ENCODE measurements around the gene ALK. TPM values are rescaled to one million over a fixed set of nuclear protein-coding genes. Genes with fewer than 3 reads are reported as not detected.

Gene ALK
- polyA plus RNA-seq, 1 experiment = not detected

- POLR2A ChIA-PET = no interaction called here
- no peak for DNase-seq (ENCODE audit: low read depth, low spot score)
- Histone ChIP-seq H3K4me3 (ENCODE audit: low read depth, low read length) (no peak overlapping the region), H3K27ac (ENCODE audit: low read depth, low read length) (no peak overlapping the region), H3K27me3 (ENCODE audit: control insufficient read depth, insufficient read depth, low read length) (no peaks in the 10 kb centered on the region), H3K9me3 (ENCODE audit: control insufficient read depth, insufficient read depth, low read length) (peaks cover 4% of the 10 kb centered on the region)
- CTCF ChIA-PET = no interaction called here
- TF ChIP-seq CTCF (IDR thresholded peaks at IDR 0.05; ENCODE audit: low read depth, low read length) = no peak
Observed at GRCh38 chr2:29601321-29601720, 320.1 kb downstream of the ALK start.

- H3K4me3 ChIP-seq (ENCODE audit: low read depth, low read length) = no peak overlapping the region
- TF ChIP-seq CTCF (IDR thresholded peaks at IDR 0.05; ENCODE audit: low read depth, low read length) = no peak
- CTCF ChIA-PET = interaction anchor here (2.0 kb wide), 1 partner anchor 291 kb away, joined by 6 read pairs; no protein-coding TSS in a partner anchor
- H3K27me3 ChIP-seq (ENCODE audit: control insufficient read depth, insufficient read depth, low read length) = no peaks in the 10 kb centered on the region
- H3K9me3 ChIP-seq (ENCODE audit: control insufficient read depth, insufficient read depth, low read length) = peaks cover 4% of the 10 kb centered on the region
- no peak overlapping the region for H3K27ac ChIP-seq (ENCODE audit: low read depth, low read length)
- POLR2A ChIA-PET = no interaction called here
- DNase-seq (ENCODE audit: low read depth, low spot score) = no peak
Observed at GRCh38 chr2:29599946-29600345, 321.4 kb downstream of the ALK start.

- no peak overlapping the region for H3K4me3 ChIP-seq (ENCODE audit: low read depth, low read length)
- no peaks in the 10 kb centered on the region for H3K27me3 ChIP-seq (ENCODE audit: control insufficient read depth, insufficient read depth, low read length)
- ChIA-PET CTCF (interaction anchor here (2.0 kb wide), 1 partner anchor 290 kb away, joined by 6 read pairs; no protein-coding TSS in a partner anchor), POLR2A (no interaction called here)
- no peak overlapping the region for H3K27ac ChIP-seq (ENCODE audit: low read depth, low read length)
- peaks cover 4% of the 10 kb centered on the region for H3K9me3 ChIP-seq (ENCODE audit: control insufficient read depth, insufficient read depth, low read length)
- TF ChIP-seq CTCF (IDR thresholded peaks at IDR 0.05; ENCODE audit: low read depth, low read length) = no peak
- DNase-seq (ENCODE audit: low read depth, low spot score) = no peak
Observed at GRCh38 chr2:29598978-29599377, 322.4 kb downstream of the ALK start.

- ChIA-PET CTCF (no interaction called here), POLR2A (no interaction called here)
- TF ChIP-seq CTCF (IDR thresholded peaks at IDR 0.05; ENCODE audit: low read depth, low read length) = no peak
- H3K27me3 ChIP-seq (ENCODE audit: control insufficient read depth, insufficient read depth, low read length) = no peaks in the 10 kb centered on the region
- H3K9me3 ChIP-seq (ENCODE audit: control insufficient read depth, insufficient read depth, low read length) = peaks cover 4% of the 10 kb centered on the region
- H3K4me3 ChIP-seq (ENCODE audit: low read depth, low read length) = no peak overlapping the region
- no peak for DNase-seq (ENCODE audit: low read depth, low spot score)
- no peak overlapping the region for H3K27ac ChIP-seq (ENCODE audit: low read depth, low read length)
Observed at GRCh38 chr2:29597035-29597434, 324.4 kb downstream of the ALK start.

GRCh38 chr2:29596584-29596983, 324.8 kb downstream of the ALK start:
- Histone ChIP-seq H3K4me3 (ENCODE audit: low read depth, low read length) (no peak overlapping the region), H3K9me3 (ENCODE audit: control insufficient read depth, insufficient read depth, low read length) (peaks cover 4% of the 10 kb centered on the region), H3K27ac (ENCODE audit: low read depth, low read length) (no peak overlapping the region), H3K27me3 (ENCODE audit: control insufficient read depth, insufficient read depth, low read length) (no peaks in the 10 kb centered on the region)
- ChIA-PET CTCF (no interaction called here), POLR2A (no interaction called here)
- no peak for DNase-seq (ENCODE audit: low read depth, low spot score)
- TF ChIP-seq CTCF (IDR thresholded peaks at IDR 0.05; ENCODE audit: low read depth, low read length) = no peak
